Measurements from ENCODE around the gene GHRHR.

DNA sequence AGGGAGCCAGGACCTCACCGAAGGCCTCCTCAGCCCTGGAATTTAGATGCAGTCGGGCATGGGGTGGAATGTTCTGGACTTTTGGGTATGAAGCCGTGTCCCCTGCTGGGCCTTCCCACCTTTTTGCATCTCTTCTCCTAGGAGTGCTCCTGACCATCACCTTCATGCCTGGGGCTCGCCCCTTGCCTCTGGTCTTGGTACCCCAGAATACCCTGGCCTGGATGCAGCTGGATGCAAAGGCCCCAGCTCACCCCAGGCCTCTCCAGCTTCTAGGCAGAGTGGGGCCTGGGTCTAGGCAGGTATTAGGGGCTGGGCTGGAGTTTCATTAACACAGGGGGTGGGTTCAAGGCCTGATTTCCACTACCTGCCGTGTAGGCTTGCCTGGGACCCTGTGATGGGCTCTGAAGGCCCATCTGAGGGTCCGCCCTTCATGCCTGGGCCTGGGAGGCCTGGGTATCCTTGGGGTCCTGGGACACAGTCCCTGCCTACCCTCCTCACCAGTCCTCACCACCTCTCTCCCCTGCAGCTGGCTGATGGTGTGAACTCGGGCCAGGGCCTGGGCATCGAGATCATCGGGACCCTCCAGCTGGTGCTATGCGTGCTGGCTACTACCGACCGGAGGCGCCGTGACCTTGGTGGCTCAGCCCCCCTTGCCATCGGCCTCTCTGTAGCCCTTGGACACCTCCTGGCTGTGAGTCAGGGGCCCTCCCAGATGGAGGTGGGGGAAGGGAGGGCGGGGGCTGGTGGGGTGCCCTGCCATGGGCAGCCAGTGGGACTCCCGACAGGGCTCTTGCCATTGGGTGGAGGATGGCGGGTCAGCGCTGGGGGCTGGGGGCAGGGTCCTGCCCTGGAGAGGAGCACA, 42.0 kb upstream of the GHRHR start:
- TF ChIP-seq CTCF (IDR thresholded peaks at IDR 0.05) (no peak), EZH2 (IDR thresholded peaks at IDR 0.05; ENCODE audit: borderline replicate concordance, insufficient read depth, low read depth, low read length, poor library complexity, severe bottlenecking) (no peak)

Measured in B cell (primary cell).